Right kidney (tissue), 1 donor: Measurements from ENCODE around the gene KIF18B.

ENCODE experiments used
- DNase-seq: peaks from one replicate; pipeline ENCODE4 v3.0.0-alpha.2; 2016

KIF18B gene

GRCh38 chr17:44905006-44906000 is 42.3 kb downstream of the KIF18B start:
- DNase-seq: no peak

DNA sequence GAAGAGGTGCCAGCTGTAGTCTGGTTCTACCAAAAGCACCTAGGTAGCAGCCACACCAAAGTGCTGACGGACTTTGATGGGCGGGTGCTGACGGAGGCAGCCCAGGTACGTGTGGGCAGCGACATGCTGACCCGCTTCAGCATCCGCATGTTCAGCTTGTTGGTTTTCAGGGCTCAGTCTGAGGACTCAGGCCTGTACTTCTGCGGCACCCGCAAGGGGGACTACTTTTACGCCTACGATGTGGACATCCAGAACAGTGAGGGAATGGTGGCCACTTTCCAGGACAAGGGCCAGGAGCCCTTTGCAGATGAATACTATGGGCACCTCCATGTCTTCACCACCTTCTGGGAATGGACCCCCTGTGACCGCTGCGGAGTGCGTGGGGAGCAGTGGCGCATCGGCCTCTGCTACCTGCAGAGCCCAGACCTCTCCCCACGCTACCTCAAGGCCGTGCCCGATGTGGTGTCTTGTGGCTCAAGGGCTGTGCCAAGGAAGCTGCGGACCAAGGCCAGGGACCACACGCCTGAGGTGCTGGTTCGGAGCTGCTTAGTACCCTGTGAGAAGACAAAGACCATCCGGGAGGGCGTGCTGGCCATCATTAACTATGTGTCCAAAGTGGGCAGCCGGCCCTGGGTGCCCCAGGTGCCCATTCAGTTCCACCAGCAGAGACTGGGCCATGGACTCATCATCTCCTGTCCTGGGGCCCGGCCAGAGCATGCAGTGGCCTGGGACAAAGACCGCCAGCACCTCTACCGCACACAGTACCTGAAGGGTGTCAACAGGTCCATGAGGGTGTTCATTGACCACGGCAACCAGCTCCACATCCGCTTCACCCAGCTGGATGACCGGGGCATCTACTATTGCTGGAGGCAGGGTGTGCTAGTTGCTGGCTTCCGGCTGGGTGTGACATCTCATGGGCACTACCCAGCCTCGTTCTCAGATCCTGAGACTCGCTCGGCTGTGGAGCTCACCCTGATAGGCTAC is 43.3 kb downstream of the KIF18B start:
- no peak for DNase-seq

- DNase-seq: no peak
These were observed 44.4 kb downstream of the KIF18B start for GRCh38 chr17:44903012-44903685.

GRCh38 chr17:44902135-44902760 is 45.3 kb downstream of the KIF18B start:
- DNase-seq: no peak

- no peak for DNase-seq
These were observed 46.1 kb downstream of the KIF18B start for GRCh38 chr17:44901411-44901921.

DNA sequence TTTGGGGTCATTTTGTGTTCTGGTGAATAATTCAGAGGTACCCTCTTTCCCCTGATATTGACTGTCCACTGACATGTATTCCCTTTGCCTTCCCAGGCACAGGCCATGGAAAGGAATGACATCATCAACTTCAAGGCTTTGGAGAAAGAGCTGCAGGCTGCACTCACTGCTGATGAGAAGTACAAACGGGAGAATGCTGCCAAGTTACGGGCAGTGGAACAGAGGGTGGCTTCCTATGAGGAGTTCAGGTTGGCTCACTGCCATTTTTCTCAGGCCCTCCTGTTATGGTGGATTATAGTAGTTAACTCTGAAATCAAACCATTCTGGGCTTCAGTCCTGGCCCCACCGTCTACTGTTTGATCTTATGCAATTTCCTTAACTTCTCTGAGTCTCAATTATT is 46.7 kb downstream of the KIF18B start:
- no peak for DNase-seq

DNA sequence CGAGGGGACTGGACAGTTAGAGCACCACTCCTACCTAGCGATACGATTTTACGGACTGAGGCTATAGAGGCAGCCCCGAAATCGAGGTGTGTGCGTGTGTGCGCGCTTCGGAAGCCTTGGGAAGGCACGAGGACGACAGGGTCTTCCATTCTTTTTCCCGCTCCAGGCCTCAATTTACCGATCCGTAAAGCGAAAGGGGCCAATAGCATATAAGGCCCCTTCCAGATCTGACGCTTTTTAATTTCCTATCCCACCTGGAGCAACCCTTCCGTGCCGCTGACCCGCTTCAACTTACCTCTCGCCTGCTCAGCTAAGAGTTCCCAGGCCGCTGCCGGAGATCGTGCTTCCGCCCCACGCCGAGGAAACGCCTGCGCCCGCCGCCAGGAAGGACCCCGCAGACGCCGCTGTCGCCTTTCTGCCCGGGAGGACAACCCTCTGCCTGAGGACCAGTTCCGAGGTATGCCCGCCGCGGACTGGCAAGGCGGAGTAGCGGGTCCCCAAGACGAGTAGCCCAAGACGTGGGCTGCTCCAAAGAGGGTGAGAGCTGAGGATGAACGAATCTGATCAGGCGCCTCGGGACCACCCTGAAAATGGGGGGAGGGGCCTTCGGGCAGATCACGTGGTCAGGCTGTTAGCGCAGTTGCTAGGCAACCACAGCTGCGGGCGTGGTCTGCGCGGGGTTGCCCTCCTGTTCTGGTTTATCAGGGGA is 48.3 kb downstream of the KIF18B start, which contains the start of gene EFTUD2:
EFTUD2 (minus strand) TSS at position 372 of the 709 bp plus-strand sequence. CDS start 4,924 bp downstream, outside the sequence.
- peak; percentile 100 for DNase-seq

- DNase-seq: no peak
These were observed 48.9 kb downstream of the KIF18B start for GRCh38 chr17:44898768-44899073.

- no peak for DNase-seq
These were observed 52.9 kb downstream of the KIF18B start for GRCh38 chr17:44894642-44895041.

GRCh38 chr17:44892250-44892649 is 55.3 kb downstream of the KIF18B start:
- no peak for DNase-seq

DNA sequence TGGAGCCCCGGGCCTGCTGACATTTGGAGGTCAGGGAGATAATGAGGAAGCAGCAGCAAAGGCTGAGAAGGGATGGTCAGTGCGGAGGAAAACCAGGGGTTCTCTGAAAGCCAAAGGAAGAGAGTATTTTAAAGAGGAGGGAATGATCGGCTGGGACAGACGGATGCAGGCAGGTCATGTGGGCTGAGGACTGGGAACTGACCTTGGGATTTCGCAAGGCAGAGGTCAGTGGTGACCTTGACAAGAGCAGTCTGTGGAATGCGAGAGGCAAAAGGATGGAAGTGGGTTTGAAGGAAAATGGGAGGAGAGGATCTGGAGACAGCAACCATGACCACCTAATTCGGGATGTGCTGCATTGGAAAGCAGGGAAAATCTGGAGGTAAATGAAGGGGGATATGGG is 58.6 kb downstream of the KIF18B start:
- no peak for DNase-seq

DNA sequence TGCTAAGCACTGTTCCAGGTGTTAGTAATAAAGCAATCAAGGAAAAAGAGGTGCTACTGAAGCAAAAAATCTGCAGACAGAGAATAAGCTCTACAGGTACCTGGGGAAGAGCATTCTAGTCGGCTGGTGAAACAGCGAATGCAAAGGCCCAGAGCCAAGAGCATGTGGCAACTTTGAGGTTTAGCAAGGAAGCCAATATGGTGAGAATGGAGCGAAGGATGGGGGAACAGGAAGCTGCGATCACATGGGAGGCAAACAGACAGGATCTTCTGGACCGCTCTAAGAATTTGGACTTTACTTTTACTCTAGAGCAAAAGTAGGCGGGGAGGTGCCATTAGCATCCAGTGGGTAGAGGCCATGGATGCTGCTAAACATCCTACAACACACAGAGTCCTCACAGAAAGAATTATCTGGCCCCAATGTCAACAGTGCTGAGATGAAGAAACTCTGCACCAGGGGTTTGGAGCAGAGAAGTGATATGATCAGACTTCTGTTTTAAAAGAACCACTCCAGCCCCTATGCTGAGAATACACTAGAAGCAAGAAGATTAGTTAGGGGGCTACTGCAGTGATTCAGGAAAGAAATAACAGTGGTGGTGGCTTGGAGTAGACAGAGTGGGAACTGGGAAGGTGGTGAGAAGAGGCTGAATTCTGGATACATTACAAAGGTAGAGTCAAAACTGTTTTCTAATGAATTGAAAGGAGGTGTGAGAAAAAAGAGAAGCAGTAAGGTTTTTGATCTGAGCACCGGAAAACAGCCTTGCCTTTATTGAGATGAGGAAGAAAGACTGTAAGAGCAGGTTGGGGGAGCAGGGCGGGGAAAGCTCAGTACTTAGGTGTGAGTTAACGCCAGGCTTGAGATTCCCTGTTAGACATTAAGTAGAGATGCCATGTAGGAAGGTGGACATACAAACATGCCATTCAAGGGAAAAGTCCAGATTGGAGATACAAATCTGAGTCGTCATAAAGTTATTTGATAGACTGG is 59.3 kb downstream of the KIF18B start:
- DNase-seq: no peak

GRCh38 chr17:44887016-44887415 is 60.6 kb downstream of the KIF18B start:
- DNase-seq: no peak

- DNase-seq: no peak
These were observed 62.6 kb downstream of the KIF18B start for GRCh38 chr17:44884941-44885340.

DNA sequence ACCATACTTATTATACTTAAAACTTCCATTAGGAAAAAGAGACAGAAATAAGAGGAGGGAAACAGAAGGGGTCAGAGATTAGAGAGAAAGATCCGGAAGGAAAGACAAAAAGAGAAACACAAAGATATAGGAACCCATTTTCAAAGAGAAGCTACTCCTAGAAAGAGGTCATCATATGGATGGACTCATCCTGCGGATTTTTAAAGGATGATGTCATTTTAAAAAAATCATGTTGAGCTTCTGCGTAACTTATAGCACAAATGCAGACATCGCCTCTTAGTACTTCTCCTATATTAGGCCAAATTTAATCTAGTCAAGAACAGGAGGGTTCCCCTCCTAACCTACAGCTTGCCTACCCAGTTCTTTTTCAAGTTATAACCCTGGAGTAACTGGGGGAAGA is 66.4 kb downstream of the KIF18B start:
- DNase-seq: no peak

GRCh38 chr17:44880062-44880461 is 67.5 kb downstream of the KIF18B start:
- DNase-seq: no peak

- no peak for DNase-seq
These were observed 68.2 kb downstream of the KIF18B start for GRCh38 chr17:44879376-44879775.

- DNase-seq: no peak
These were observed 68.8 kb downstream of the KIF18B start for GRCh38 chr17:44878627-44879221.

- DNase-seq: no peak
These were observed 70.5 kb downstream of the KIF18B start for GRCh38 chr17:44877121-44877520.
